Measurements from ENCODE around the gene SORCS2.

SORCS2 gene

DNA sequence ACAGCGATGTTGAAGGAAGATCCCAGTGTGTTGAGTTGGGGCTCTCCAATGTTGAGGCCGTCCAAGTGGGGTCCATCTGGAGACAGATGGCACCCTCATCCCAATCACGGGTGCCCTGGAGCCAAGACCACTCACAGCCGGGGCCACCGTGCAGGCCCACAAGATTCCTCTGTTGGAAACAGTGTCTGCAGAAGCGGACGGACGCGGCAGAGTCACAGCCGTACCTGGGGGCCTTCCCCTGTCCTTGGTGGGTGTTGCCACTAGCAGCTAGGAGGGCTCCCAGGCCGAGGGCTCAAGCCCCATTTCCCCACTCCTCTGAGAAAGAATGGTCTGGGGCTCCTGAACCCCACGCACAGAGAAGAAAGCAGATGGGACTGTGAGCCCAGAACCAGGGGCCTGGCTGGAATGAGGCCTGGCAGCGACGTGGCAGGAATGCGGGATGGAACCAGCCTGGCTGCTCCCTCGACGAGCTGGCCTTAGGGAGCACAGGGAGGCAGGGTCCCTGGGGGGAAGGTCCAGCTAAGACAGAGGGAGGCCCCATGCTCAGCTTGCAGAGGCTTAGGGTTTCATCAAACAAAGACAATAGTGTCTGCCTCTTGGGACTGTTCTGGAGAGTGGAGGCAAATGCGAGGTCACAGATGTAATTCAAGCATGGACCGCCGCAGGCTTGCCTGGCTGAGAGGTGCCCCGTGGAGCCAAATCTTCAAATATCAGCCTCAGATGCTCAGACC, 518.4 kb downstream of the SORCS2 start:
- no peak for TF ChIP-seq POLR2A (IDR thresholded peaks at IDR 0.05; ENCODE audit: extremely low read depth, insufficient read length)
- no peak for TF ChIP-seq MYC (IDR thresholded peaks at IDR 0.05; ENCODE audit: low read depth, low read length)
- TF ChIP-seq, protein P1, sequence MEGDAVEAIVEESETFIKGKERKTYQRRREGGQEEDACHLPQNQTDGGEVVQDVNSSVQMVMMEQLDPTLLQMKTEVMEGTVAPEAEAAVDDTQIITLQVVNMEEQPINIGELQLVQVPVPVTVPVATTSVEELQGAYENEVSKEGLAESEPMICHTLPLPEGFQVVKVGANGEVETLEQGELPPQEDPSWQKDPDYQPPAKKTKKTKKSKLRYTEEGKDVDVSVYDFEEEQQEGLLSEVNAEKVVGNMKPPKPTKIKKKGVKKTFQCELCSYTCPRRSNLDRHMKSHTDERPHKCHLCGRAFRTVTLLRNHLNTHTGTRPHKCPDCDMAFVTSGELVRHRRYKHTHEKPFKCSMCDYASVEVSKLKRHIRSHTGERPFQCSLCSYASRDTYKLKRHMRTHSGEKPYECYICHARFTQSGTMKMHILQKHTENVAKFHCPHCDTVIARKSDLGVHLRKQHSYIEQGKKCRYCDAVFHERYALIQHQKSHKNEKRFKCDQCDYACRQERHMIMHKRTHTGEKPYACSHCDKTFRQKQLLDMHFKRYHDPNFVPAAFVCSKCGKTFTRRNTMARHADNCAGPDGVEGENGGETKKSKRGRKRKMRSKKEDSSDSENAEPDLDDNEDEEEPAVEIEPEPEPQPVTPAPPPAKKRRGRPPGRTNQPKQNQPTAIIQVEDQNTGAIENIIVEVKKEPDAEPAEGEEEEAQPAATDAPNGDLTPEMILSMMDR (IDR thresholded peaks at IDR 0.05; ENCODE audit: low read depth, low read length) = no peak
- TF ChIP-seq, protein P2, sequence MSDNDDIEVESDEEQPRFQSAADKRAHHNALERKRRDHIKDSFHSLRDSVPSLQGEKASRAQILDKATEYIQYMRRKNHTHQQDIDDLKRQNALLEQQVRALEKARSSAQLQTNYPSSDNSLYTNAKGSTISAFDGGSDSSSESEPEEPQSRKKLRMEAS (IDR thresholded peaks at IDR 0.05; ENCODE audit: low read depth, low read length) = no peak
- no peak for DNase-seq (ENCODE audit: low read depth)
- no peak overlapping the region for H3K4me3 ChIP-seq (ENCODE audit: low read depth, low read length)

DNA sequence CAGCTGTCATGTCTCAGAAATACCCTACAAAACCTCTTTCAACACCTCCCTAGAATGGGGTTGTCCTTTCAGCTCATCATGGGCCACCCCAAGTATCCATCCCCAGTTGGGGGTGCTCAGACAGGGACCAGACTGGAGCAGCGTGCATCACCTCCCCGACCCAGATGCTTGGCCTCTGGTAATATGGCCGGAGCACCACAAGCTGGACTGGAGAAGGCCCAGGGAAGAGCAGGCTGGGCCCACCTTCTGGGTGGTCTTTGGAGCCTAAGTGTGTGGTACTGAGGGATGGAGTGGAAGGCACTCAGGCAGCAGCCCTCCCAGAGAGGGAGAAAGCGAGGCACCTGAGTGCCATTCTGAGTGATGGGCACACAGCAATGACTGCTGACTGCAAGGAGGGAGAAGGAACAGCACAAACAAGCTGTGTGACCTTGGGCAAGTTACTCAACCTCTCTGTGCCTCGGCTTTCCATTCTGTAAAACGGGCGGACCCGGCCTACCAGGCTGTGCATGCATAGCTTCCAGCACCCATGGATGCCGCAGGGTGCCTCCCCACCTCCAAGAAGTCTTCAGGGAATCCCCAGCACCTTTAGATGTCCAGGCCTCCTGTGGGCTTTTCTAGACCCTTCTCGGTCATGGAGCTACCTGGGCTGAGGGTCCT, 519.1 kb downstream of the SORCS2 start:
- TF ChIP-seq, protein P1 (IDR thresholded peaks at IDR 0.05; ENCODE audit: low read depth, low read length) = no peak
- no peak for TF ChIP-seq MYC (IDR thresholded peaks at IDR 0.05; ENCODE audit: low read depth, low read length)
- TF ChIP-seq, protein P2 (IDR thresholded peaks at IDR 0.05; ENCODE audit: low read depth, low read length) = no peak
- no peak for TF ChIP-seq POLR2A (IDR thresholded peaks at IDR 0.05; ENCODE audit: extremely low read depth, insufficient read length)
- no peak overlapping the region for H3K4me3 ChIP-seq (ENCODE audit: low read depth, low read length)
- DNase-seq (ENCODE audit: low read depth) = no peak

DNA sequence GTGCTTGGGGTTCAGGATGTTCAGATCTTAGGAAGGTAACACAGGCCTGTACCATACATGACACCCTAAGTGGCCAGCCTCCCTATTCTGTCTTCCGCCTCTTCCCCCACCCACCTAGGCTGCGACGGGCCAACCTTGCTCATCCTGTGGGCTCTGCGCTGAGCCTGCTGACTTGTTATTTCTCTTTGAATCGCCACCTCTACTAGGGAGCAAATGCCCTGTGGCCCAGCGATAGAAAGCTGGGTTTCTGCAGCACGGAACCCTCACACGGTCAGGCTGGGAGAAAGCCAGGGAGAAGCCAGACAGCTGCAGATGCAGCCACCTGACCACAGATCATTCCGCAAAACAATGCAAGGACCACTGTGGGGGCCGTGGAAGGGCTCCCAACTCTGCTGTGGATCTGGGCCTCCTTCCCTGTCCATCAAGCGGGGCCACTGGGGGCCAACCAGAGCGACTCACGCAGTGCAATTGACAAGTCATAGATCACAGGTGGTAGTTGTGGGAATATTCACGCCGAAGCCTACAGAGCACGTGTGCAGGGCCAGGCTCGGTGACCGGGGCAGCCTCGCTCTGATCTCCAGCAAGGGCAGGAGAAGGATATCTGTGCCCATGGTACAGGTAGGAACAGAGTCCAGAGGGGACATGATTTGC, 519.8 kb downstream of the SORCS2 start:
- no peak overlapping the region for H3K4me3 ChIP-seq (ENCODE audit: low read depth, low read length)
- TF ChIP-seq, protein P2 (IDR thresholded peaks at IDR 0.05; ENCODE audit: low read depth, low read length) = no peak
- DNase-seq (ENCODE audit: low read depth) = no peak

DNA sequence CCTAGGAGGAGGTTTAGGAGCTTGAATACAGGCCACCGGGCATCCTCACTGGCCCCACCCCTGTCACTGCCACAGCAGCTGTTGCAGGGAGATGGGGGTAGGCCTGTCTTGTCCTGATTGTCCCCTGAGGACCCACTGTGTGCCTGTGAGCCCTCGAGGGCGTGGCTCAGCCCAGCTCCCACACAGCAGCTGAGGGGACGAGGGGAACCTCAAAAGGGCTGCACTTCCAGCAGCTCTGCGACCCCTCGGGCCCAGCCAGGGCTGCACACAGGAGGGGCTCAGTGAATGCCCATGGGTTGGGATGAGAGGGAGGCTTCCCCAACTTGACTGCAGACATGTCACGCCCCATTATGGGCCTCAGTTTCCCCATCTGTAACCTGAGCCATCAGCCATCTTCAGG, 521.4 kb downstream of the SORCS2 start:
- TF ChIP-seq, protein P1 (IDR thresholded peaks at IDR 0.05; ENCODE audit: low read depth, low read length) = no peak
- no peak for TF ChIP-seq POLR2A (IDR thresholded peaks at IDR 0.05; ENCODE audit: extremely low read depth, insufficient read length)
- TF ChIP-seq, protein P2 (IDR thresholded peaks at IDR 0.05; ENCODE audit: low read depth, low read length) = no peak
- TF ChIP-seq MYC (IDR thresholded peaks at IDR 0.05; ENCODE audit: low read depth, low read length) = no peak
- DNase-seq (ENCODE audit: low read depth) = no peak
- no peak overlapping the region for H3K4me3 ChIP-seq (ENCODE audit: low read depth, low read length)

DNA sequence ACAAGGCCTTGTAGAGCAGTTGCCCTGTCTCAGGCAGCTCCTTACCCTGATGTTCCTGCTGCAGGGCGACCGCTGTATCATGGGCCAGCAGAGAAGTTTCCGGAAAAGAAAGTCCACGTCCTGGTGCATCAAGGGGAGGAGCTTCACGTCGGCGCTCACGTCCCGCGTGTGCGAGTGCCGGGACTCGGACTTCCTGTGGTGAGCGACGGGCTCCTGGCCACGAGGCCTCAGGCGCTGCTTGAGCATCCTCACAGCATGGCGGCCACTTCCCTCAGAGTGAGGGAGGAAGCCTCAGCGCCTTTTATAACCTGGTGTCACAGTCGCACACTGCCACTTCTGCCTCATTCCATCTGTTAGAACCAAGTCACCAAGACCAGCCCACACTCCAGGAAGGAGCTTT, 521.8 kb downstream of the SORCS2 start:
- TF ChIP-seq, protein P2 (IDR thresholded peaks at IDR 0.05; ENCODE audit: low read depth, low read length) = no peak
- TF ChIP-seq POLR2A (IDR thresholded peaks at IDR 0.05; ENCODE audit: extremely low read depth, insufficient read length) (no peak), MYC (IDR thresholded peaks at IDR 0.05; ENCODE audit: low read depth, low read length) (no peak)
- TF ChIP-seq, protein P1 (IDR thresholded peaks at IDR 0.05; ENCODE audit: low read depth, low read length) = no peak
- no peak for DNase-seq (ENCODE audit: low read depth)
- H3K4me3 ChIP-seq (ENCODE audit: low read depth, low read length) = no peak overlapping the region

DNA sequence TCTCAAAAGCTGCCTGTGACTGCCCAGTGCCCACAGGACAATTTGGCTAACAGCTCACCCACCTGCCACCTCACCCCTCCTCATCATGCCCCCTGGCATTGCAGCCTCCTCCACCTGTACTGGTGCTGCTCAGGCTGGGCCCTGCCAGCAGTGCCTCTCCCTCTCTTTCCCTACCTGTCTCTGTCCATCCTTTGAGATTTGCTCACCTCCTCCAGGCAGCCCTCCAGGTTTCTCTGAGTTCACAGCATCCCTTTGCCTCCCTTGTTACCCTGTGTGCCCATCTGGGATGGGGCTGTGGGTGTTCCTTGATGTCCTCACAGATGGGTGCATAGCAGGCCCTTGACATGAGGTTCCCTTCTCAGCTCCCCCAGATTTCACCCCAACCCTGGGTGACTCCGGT, 522.4 kb downstream of the SORCS2 start:
- H3K4me3 ChIP-seq (ENCODE audit: low read depth, low read length) = no peak overlapping the region
- TF ChIP-seq MYC (IDR thresholded peaks at IDR 0.05; ENCODE audit: low read depth, low read length) (no peak), POLR2A (IDR thresholded peaks at IDR 0.05; ENCODE audit: extremely low read depth, insufficient read length) (no peak)
- TF ChIP-seq, protein P1 (IDR thresholded peaks at IDR 0.05; ENCODE audit: low read depth, low read length) = no peak
- TF ChIP-seq, protein P2 (IDR thresholded peaks at IDR 0.05; ENCODE audit: low read depth, low read length) = no peak
- no peak for DNase-seq (ENCODE audit: low read depth)
